GM23338 (cell line): Measurements from ENCODE around the gene EGF. TPM values are rescaled to one million over a fixed set of nuclear protein-coding genes. Genes with fewer than 3 reads are reported as not detected.

Experiments
- ATAC-seq: fragments of 200-7000 bp; cut with Tn5 transposase; 3 replicates; pipeline ENCODE4 v1.9.1; 2020
- DNase-seq: peaks from one replicate; pipeline ENCODE4 v3.0.0-alpha.2; 2015; ENCODE audit warnings: low spot score
- H2AFZ ChIP-seq: fragments of 200-600 bp; sonication (generic); 2 replicates; pipeline ENCODE4 v1.8.0; 2016; ENCODE audit warnings: antibody characterized with exemption, mild to moderate bottlenecking, moderate library complexity
- H3F3A ChIP-seq: fragments of 200-600 bp; sonication (generic); replicated peaks from 2 replicates; pipeline ENCODE4 v1.8.0; 2017; ENCODE audit warnings: antibody characterized with exemption, mixed run types, low read depth
- H3K27ac ChIP-seq: fragments of 200-600 bp; sonication (generic); 2 replicates; pipeline ENCODE4 v1.6.1; 2016; ENCODE audit warnings: low read depth
- H3K27me3 ChIP-seq: fragments of 200-600 bp; sonication (generic); 2 replicates; pipeline ENCODE4 v1.8.0; 2016; ENCODE audit warnings: mild to moderate bottlenecking, mixed run types, moderate library complexity; ENCODE audit not compliant: insufficient read depth
- H3K36me3 ChIP-seq: fragments of 200-600 bp; sonication (generic); 2 replicates; pipeline ENCODE4 v1.8.0; 2016; ENCODE audit warnings: mild to moderate bottlenecking; ENCODE audit not compliant: insufficient read depth
- H3K4me1 ChIP-seq: fragments of 200-600 bp; sonication (generic); 2 replicates; pipeline ENCODE4 v1.8.0; 2016; ENCODE audit warnings: mild to moderate bottlenecking, moderate library complexity; ENCODE audit not compliant: insufficient read depth
- H3K4me2 ChIP-seq: fragments of 200-600 bp; sonication (generic); 2 replicates; pipeline ENCODE4 v1.7.1; 2017; ENCODE audit warnings: mixed run types
- H3K4me3 ChIP-seq: fragments of 200-600 bp; sonication (generic); 2 replicates; pipeline ENCODE4 v1.6.1; 2016; ENCODE audit warnings: mixed run types
- H3K79me2 ChIP-seq: fragments of 200-600 bp; sonication (generic); replicated peaks from 2 replicates; pipeline ENCODE4 v1.8.0; 2017; ENCODE audit warnings: mild to moderate bottlenecking; ENCODE audit not compliant: insufficient read depth
- H3K9me2 ChIP-seq: fragments of 200-600 bp; sonication (generic); 2 replicates; pipeline ENCODE4 v1.8.0; 2017; ENCODE audit not compliant: insufficient read depth
- H4K20me1 ChIP-seq: fragments of 200-600 bp; sonication (generic); replicated peaks from 2 replicates; pipeline ENCODE4 v1.8.0; 2017; ENCODE audit warnings: mild to moderate bottlenecking; ENCODE audit not compliant: insufficient read depth
- H3K27ac Mint-ChIP-seq: 2 replicates; pipeline ENCODE4 v1.8.0; 2020; ENCODE audit warnings: inconsistent platforms, mild to moderate bottlenecking, moderate library complexity, mixed read lengths
- H3K27me3 Mint-ChIP-seq: 3 replicates; pipeline ENCODE4 v1.8.0; 2022; ENCODE audit warnings: low read depth, mild to moderate bottlenecking, moderate library complexity, mixed read lengths, inconsistent platforms; ENCODE audit not compliant: insufficient read depth, poor library complexity
- H3K36me3 Mint-ChIP-seq: 3 replicates; pipeline ENCODE4 v1.8.0; 2021; ENCODE audit warnings: low read depth, mild to moderate bottlenecking, inconsistent platforms, moderate library complexity, mixed read lengths
- H3K4me1 Mint-ChIP-seq: 3 replicates; pipeline ENCODE4 v1.8.0; 2020; ENCODE audit warnings: mild to moderate bottlenecking, inconsistent platforms, mixed read lengths
- H3K4me3 Mint-ChIP-seq: 3 replicates; pipeline ENCODE4 v1.8.0; 2021; ENCODE audit warnings: moderate library complexity, mild to moderate bottlenecking, inconsistent platforms, mixed read lengths
- H3K9me3 Mint-ChIP-seq: 3 replicates; pipeline ENCODE4 v1.8.0; 2020; ENCODE audit warnings: moderate library complexity, mild to moderate bottlenecking, inconsistent platforms, mixed read lengths
- CREB1 ChIP-seq: fragments of 250-450 bp; sonication (Bioruptor Pico); IDR thresholded peaks from 2 replicates; pipeline ENCODE4 v1.5.0; 2020; ENCODE audit warnings: low read depth, mild to moderate bottlenecking, moderate library complexity
- CTCF ChIP-seq, 2 experiments: fragments of 200-600 bp in 1 of 2; sonication (generic) in 1 of 2; conservative IDR thresholded peaks; 2 replicates each; pipeline versions ENCODE4 v1.5.1 to v1.6.1; 2016 to 2017; ENCODE audit warnings: antibody characterized with exemption in 2 of 2, low read depth in 2 of 2, mild to moderate bottlenecking in 2 of 2, moderate library complexity in 1 of 2
- EZH2 ChIP-seq: fragments of 200-600 bp; sonication (generic); IDR thresholded peaks from one replicate; pipeline ENCODE4 v1.8.0; 2017; ENCODE audit warnings: antibody characterized with exemption, mild to moderate bottlenecking, low read depth; ENCODE audit not compliant: unreplicated experiment
- EZH2phosphoT487 ChIP-seq: fragments of 200-600 bp; sonication (generic); IDR thresholded peaks from one replicate; pipeline ENCODE4 v1.8.1; 2018; ENCODE audit warnings: antibody characterized with exemption; ENCODE audit not compliant: unreplicated experiment
- JUNB ChIP-seq: IDR thresholded peaks from one replicate; pipeline ENCODE4 v1.6.1; 2016; ENCODE audit warnings: antibody characterized with exemption; ENCODE audit not compliant: unreplicated experiment
- NANOG ChIP-seq: IDR thresholded peaks from 2 replicates; pipeline ENCODE4 v1.6.1; 2016; ENCODE audit warnings: antibody characterized with exemption, borderline replicate concordance
- POLR2AphosphoS5 ChIP-seq: IDR thresholded peaks from 2 replicates; pipeline ENCODE4 v1.6.1; 2016; ENCODE audit warnings: antibody characterized with exemption, low read depth
- REST ChIP-seq: IDR thresholded peaks from one replicate; pipeline ENCODE4 v1.6.1; 2018; ENCODE audit warnings: antibody characterized with exemption; ENCODE audit not compliant: unreplicated experiment
- STAT1 ChIP-seq: IDR thresholded peaks from one replicate; pipeline ENCODE4 v1.6.1; 2016; ENCODE audit warnings: antibody characterized with exemption; ENCODE audit not compliant: unreplicated experiment
- ZNF114 ChIP-seq: fragments of 250-450 bp; sonication (Bioruptor Pico); IDR thresholded peaks from 2 replicates; pipeline ENCODE4 v1.5.0; 2020; ENCODE audit warnings: mild to moderate bottlenecking, moderate library complexity
- ZNF331 ChIP-seq: fragments of 250-450 bp; sonication (Bioruptor Pico); IDR thresholded peaks from 2 replicates; pipeline ENCODE4 v1.5.0; 2020; ENCODE audit warnings: low read depth, mild to moderate bottlenecking, moderate library complexity
- ZNF462 ChIP-seq: fragments of 250-450 bp; sonication (Bioruptor Pico); IDR thresholded peaks from 2 replicates; pipeline ENCODE4 v1.5.0; 2020; ENCODE audit warnings: mild to moderate bottlenecking, moderate library complexity
- polyA plus RNA-seq: library from polyadenylated mRNA; unstranded; fragments of >200 nt; fragmentation: Nextera tagmentation; extraction: Ambion mirVana; gene quantifications from 2 replicates; pipeline ENCODE4 v1.2.1, GENCODE V29; 2016
- total RNA-seq: library from RNA; depleted of rRNA; stranded (reverse); fragments of >200 nt; shearing (Covaris generic); gene quantifications from 2 replicates; pipeline ENCODE4 v1.2.3, GENCODE V29; 2014
- TF ChIP-seq, protein P1 (sequence below): IDR thresholded peaks from 2 replicates; pipeline ENCODE4 v1.6.1; 2016; ENCODE audit warnings: antibody characterized with exemption

The EGF gene
- total and polyA plus RNA-seq, 2 experiments from 2014 or later, result 1.4 to 3.0 TPM

DNA sequence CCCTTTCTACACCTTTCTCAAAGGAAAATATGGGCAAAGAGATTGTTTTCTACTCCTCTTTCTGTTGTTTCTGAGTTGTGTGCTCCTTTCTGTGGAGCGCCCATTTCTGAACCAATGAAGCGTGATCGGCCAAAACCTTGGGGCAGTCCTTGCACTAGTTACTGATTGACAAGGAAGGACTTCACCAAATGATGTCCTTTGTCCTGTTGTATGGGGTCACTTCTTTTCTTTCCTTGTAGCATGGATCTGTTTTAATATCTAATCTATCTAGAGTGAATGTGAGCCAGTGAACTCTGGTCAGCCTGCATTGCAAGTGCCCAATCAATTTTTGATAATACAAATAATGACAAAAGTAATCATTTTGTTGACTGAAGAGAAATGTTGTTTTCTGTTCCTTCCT is 94.5 kb downstream of the EGF start (continued):
- TF ChIP-seq REST (no peak), POLR2AphosphoS5 (no peak), ZNF331 (CRISPR knock-in tag) (no peak), EZH2phosphoT487 (no peak)

GRCh38 chr4:110008540-110008939 is 95.9 kb downstream of the EGF start:
- no peaks in the 10 kb centered on the region for H3K27me3 ChIP-seq
- no peaks in the 10 kb centered on the region for H3K9me3 Mint-ChIP-seq
- no peaks in the 10 kb centered on the region for H3F3A ChIP-seq
- peaks cover 8% of the 10 kb centered on the region for H3K4me1 Mint-ChIP-seq
- H3K36me3 Mint-ChIP-seq, result no peaks in the 10 kb centered on the region
- no peak overlapping the region for H3K27ac ChIP-seq
- no peak overlapping the region for H3K4me2 ChIP-seq
- no peak for ATAC-seq
- H4K20me1 ChIP-seq, result no peaks in the 10 kb centered on the region
- H3K4me3 ChIP-seq, result no peak overlapping the region
- no peaks in the 10 kb centered on the region for H3K9me2 ChIP-seq
- no peak overlapping the region for H2AFZ ChIP-seq
- no peak overlapping the region for H3K4me3 Mint-ChIP-seq
- no peaks in the 10 kb centered on the region for H3K79me2 ChIP-seq
- no peak for DNase-seq
- H3K36me3 ChIP-seq, result no peaks in the 10 kb centered on the region
- H3K4me1 ChIP-seq, result no peaks in the 10 kb centered on the region
- peaks cover 2% of the 10 kb centered on the region for H3K27me3 Mint-ChIP-seq
- no peak overlapping the region for H3K27ac Mint-ChIP-seq
- no peak for TF ChIP-seq POLR2AphosphoS5
- no peak for TF ChIP-seq JUNB
- no peak for TF ChIP-seq ZNF114 (CRISPR knock-in tag)
- TF ChIP-seq EZH2phosphoT487, result no peak
- TF ChIP-seq ZNF462, result no peak
- TF ChIP-seq, protein P1, sequence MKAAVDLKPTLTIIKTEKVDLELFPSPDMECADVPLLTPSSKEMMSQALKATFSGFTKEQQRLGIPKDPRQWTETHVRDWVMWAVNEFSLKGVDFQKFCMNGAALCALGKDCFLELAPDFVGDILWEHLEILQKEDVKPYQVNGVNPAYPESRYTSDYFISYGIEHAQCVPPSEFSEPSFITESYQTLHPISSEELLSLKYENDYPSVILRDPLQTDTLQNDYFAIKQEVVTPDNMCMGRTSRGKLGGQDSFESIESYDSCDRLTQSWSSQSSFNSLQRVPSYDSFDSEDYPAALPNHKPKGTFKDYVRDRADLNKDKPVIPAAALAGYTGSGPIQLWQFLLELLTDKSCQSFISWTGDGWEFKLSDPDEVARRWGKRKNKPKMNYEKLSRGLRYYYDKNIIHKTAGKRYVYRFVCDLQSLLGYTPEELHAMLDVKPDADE, result no peak
- TF ChIP-seq CREB1 (CRISPR knock-in tag), result no peak
- TF ChIP-seq STAT1, result no peak
- no peak for TF ChIP-seq EZH2
- no peak for TF ChIP-seq NANOG
- no peak for TF ChIP-seq CTCF (conservative IDR thresholded peaks at IDR 0.05; ENCODE audit: low read depth in 2 of 2)
